Neural progenitor cell (in vitro differentiated cells): Measurements from ENCODE around the gene TRIOBP.

Experiments used
- CTCF ChIP-seq: fragments of 200-600 bp; sonication (generic); IDR thresholded peaks from 2 replicates; pipeline ENCODE4 v1.5.1; 2017; ENCODE audit warnings: antibody characterized with exemption, mild to moderate bottlenecking
- EZH2 ChIP-seq: fragments of 200-600 bp; sonication (generic); IDR thresholded peaks from 2 replicates; pipeline ENCODE4 v1.6.1; 2017; ENCODE audit warnings: antibody characterized with exemption, mild to moderate bottlenecking, moderate library complexity
- EZH2phosphoT487 ChIP-seq: fragments of 200-600 bp; sonication (generic); IDR thresholded peaks from 2 replicates; pipeline ENCODE4 v1.6.1; 2017; ENCODE audit warnings: antibody characterized with exemption

- TF ChIP-seq EZH2 (no peak), CTCF (no peak), EZH2phosphoT487 (no peak)
Observed at GRCh38 chr22:37674248-37674647, 22.6 kb upstream of the TRIOBP start.
